GM21447 (cell line): ENCODE data around the gene PLEKHA6.
"Not testable (repeated sequence)": the region's sequence is repeated elsewhere in the genome, so short reads cannot be mapped to it uniquely, and the experiment has no call there.

ENCODE experiments used
- ATAC-seq: cut with Tn5 transposase; IDR thresholded peaks from one replicate; pipeline ENCODE4 v1.9.1; 2021; ENCODE audit not compliant: unreplicated experiment

PLEKHA6 gene

GRCh38 chr1:204248954-204249353 lies 110.8 kb downstream of the PLEKHA6 start:
- no peak for ATAC-seq

DNA sequence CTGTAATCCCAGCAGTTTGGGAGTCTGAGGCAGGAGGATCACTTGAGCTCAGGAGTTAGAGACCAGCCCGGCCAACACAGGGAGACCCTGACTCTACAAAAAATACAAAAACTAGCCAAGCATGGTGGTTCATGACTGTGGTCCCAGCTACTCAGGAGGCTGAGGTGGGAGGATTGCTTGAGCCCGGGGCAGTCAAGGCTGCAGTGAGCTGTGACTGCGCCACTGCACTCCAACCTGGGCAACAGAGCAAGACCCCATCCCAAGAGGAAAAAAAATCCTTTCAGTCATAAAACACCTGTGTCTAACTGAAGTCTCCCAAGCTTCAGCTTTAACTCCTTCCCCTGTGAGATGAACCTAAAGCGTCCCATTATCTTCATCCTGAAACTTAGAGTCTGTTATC lies 112.9 kb downstream of the PLEKHA6 start:
- no peak for ATAC-seq

DNA sequence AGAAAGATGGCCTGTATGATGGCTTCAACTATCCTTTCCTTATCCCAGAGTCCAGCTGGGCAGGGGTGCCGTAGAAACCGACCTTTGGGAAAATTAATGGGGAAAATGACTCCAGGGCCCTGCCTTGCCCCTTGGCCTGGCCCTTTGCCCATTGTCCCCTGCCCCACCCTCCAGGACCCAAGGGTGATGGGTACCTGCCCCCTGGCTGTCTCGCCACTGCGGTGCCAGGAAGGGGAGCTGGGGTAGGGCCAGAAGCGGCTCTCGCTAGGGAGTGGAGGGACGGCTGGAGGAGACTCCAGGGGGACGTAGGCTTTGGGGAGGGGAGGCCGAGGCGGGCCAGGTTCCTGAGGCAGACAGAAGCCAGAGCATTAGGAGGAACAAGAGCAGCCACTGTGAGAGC lies 116.8 kb downstream of the PLEKHA6 start:
- no peak for ATAC-seq

DNA sequence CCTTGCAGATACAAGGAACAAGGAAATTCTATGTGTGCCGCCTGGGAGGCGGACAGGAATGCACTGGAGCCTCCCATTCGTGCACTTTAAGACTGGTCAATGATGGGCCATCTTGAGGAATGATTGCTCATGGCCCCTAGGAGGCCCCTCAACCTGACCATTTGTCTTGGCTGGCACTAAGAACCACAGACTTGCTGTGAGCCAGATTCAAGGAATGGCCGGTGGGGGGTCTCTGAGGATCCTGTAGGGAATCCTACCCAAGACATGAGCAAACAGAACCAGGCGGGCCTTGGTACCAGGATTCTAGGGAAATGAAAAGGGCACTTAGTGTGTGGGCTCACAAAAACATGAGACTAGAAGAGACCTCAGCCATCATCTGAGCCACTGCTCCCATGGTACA lies 117.8 kb downstream of the PLEKHA6 start:
- no peak for ATAC-seq

DNA sequence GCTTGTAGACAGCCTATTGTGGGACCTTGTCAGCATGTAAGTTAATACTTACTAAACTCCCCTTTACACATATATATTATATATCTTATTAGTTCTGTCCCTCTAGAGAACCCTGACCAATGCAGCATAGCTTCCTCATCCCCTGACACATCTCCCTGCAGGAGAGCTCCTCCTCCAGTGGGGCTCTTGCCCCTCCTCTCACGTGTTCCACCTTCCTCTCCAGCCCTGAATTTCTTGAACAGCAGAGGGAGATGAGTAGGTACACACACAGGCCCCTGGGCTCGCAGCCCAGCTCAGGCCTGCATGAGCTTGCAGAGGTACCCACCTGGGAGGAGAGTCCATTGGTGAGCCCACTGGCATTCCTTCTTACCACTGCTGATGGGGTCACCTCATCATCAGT lies 118.7 kb downstream of the PLEKHA6 start:
- no peak for ATAC-seq

GRCh38 chr1:204240233-204240632 lies 119.5 kb downstream of the PLEKHA6 start:
- no peak for ATAC-seq

DNA sequence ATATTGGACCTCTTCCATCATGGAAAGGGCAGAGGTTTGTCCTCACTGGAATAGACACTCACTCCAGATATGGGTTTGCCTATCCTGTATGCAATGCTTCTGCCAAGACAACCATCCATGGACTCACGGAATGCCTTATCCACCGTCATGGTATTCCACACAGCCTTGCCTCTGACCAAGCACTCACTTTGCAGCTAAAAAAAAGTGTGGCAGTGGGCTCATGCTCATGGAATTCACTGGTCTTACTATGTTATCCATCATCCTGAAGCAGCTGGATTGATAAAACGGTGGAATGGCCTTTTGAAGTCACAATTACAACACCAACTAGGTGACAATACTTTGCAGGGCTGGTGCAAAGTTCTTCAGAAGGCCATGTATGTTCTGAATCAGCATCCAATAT lies 120.3 kb downstream of the PLEKHA6 start:
- not testable (repeated sequence) for ATAC-seq

DNA sequence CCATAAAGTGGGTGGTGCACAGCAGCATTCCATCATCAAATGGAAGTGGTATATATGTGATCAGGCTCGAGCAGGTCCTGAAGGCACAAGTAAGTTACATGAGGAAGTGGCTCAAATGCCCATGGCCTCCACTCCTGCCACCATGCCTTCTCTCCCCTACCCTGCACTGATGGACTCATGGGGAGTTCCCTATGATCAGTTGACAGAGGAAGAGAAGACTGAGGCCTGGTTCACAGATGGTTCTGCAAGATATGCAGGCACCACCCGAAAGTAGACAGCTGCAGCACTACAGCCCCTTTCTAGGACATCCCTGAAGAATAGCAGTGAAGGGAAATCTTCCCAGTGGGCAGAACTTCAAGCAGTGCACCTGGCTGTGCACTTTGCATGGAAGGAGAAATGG lies 121.2 kb downstream of the PLEKHA6 start:
- not testable (repeated sequence) for ATAC-seq

DNA sequence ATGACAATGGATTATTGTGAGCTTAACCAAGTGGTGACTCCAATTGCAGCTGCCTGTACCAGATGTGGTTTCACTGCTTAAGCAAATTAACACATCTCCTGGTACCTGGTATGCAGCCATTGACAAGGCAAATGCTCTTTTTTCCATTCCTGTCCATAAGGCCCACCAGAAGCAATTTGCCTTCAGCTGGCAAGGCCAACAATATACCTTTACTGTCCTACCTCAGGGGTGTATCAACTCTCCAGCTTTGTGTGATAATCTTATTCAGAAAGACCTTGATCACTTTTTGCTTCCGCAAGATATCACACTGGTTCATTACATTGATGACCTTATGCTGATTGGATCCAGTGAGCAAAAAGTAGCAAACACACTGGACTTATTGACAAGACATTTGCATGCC lies 122.2 kb downstream of the PLEKHA6 start:
- not testable (repeated sequence) for ATAC-seq

- ATAC-seq, result no peak
Observed at GRCh38 chr1:204232526-204232925, 127.2 kb downstream of the PLEKHA6 start.

GRCh38 chr1:204230211-204230610 lies 129.5 kb downstream of the PLEKHA6 start:
- no peak for ATAC-seq

GRCh38 chr1:204228896-204229295 lies 130.8 kb downstream of the PLEKHA6 start:
- ATAC-seq, result no peak

- no peak for ATAC-seq
Observed at GRCh38 chr1:204227996-204228785, 131.5 kb downstream of the PLEKHA6 start.

DNA sequence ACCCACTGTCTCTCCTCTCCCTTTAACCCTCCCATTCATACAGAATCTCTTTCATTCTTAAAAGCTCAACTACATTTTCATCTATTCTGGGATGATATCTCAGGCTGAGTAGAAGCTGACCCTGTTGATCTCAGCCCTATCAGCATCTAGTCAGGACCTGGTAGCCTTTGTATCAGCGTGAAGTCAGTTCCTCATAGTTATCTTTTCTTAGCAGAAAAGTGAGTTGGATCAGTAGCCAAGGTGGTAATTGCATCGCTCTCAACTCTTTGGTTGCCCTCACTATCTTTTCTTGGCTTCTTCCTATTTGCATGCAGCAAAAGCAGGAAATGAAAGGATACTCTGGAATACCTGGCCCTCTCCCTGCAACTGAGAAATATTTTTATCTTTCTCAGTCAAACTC lies 132.4 kb downstream of the PLEKHA6 start:
- no peak for ATAC-seq

DNA sequence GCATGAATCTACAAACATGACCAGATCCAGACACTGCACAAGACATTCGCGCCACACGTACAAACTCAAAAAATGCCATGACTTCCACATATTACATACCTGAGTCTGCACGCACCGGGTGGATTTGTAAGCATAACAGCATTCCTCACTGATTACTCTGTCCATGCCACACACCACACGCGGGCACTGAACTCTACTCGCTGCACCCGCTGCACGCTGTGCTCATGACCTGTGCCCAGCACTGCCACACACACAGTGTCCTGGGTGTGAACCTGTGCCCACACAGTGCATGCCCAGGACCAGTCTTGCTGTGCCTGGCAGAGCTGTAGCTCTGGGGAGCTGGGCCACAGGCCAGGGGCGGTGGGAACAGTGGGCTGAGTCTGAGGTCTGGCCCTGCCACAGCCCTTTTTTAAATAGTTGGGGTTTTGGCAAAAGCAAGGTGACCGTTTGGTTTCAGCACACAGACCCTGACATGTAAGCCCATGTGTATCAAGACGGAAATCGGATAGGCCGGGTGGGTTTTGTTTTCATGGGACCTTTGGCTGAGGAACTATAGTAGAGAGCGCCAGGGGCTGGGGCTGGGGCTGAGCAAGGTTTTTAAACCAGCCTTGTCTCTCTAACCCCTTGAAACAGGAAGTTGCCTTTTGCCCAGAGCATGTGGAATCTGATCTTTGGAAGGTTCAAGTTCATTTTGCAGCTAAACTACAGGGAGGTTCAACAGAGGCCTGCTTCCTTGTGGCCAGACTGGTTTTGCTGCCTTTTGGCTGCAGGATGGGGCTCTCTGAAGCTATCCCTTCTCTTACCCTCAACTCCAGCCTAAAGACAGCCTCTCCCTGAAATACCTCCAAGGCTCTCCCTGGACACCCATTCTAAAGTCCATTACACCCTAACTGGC lies 133.6 kb downstream of the PLEKHA6 start:
- ATAC-seq, result no peak

DNA sequence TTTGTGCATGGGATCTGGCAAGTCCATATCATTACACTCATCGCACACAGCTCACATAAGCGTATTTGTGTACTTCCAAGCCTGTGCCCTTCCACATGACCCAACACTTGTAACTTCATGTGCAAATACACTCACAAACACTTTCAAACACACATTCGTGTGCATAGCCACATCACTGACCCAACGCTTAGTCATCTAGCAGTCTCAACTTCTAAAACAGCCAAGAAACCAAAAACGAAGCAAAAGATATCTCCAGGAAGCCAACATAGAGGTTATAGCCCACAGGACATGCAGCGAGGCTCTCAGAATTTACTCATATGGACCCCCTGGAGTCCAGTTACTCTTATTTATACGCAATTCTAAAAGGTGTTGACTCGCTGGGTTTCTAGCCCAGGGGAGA lies 135.1 kb downstream of the PLEKHA6 start:
- no peak for ATAC-seq

- no peak for ATAC-seq
Observed at GRCh38 chr1:204223129-204223860, 136.4 kb downstream of the PLEKHA6 start.

DNA sequence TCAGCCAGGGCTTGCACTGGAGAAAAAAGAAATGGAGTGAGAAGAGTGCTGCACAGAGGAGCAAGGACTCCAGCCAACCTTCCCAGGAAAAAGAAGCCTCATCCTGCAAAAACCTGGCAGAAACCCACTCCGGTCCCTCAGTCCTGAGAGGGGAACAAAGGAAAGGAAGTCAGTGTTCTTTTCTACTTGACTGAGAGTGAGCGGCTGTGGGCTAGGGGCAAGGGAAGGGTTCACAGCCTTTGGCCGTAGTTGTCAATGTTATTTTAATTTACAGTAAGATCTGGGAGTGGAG lies 137.0 kb downstream of the PLEKHA6 start:
- no peak for ATAC-seq

- no peak for ATAC-seq
Observed at GRCh38 chr1:204222006-204222763, 137.5 kb downstream of the PLEKHA6 start.

GRCh38 chr1:204221271-204221670 lies 138.5 kb downstream of the PLEKHA6 start:
- no peak for ATAC-seq
